Measurements from ENCODE around the gene PLEKHH1. TPM values are rescaled to one million over a fixed set of nuclear protein-coding genes. Genes with fewer than 3 reads are reported as not detected.

Gene PLEKHH1
- total RNA-seq, 2 donors from 2014 or later, result 59.9 to 61.1 TPM

GRCh38 chr14:67510836-67511235 lies 22.3 kb upstream of the PLEKHH1 start:
- Histone ChIP-seq H3K4me1 (ENCODE audit: control insufficient read depth, insufficient read depth, low read length) (peaks cover 3% of the 10 kb centered on the region), H3K36me3 (ENCODE audit: control insufficient read depth, insufficient read depth, low read length) (no peaks in the 10 kb centered on the region), H3K4me3 (ENCODE audit: low read length) (no peak overlapping the region), H3K27ac (ENCODE audit: low read depth, low read length) (no peak overlapping the region), H3K9ac (ENCODE audit: extremely low read depth, low read length, poor library complexity, severe bottlenecking) (no peak overlapping the region), H3K27me3 (ENCODE audit: control insufficient read depth, insufficient read depth, low read length, poor library complexity, severe bottlenecking) (peaks cover 47% of the 10 kb centered on the region), H3K9me3 (ENCODE audit: control insufficient read depth, low read length) (no peaks in the 10 kb centered on the region)
- Mint-ChIP-seq H3K36me3 (ENCODE audit: low read depth) (no peaks in the 10 kb centered on the region), H3K27me3 (ENCODE audit: insufficient read depth) (peaks cover 39% of the 10 kb centered on the region), H3K4me1 (peaks cover 2% of the 10 kb centered on the region), H3K4me3 (no peak overlapping the region), H3K27ac (no peak overlapping the region), H3K9me3 (no peaks in the 10 kb centered on the region)
- DNase-seq, result no peak
- no peak for TF ChIP-seq CTCF (conservative IDR thresholded peaks at IDR 0.05)
- WGBS, 2 experiments (ENCODE audit: insufficient coverage in 1 of 2, insufficient read length in 1 of 2), result 83 to 91% methylated on average over 3 of the region's 3 CpGs

- Mint-ChIP-seq H3K27me3 (ENCODE audit: insufficient read depth) (peaks cover 56% of the 10 kb centered on the region), H3K36me3 (ENCODE audit: low read depth) (no peaks in the 10 kb centered on the region), H3K4me1 (peaks cover 2% of the 10 kb centered on the region), H3K27ac (no peak overlapping the region), H3K4me3 (no peak overlapping the region), H3K9me3 (no peaks in the 10 kb centered on the region)
- no peak for TF ChIP-seq CTCF (conservative IDR thresholded peaks at IDR 0.05)
- Histone ChIP-seq H3K4me3 (ENCODE audit: low read length) (no peak overlapping the region), H3K27ac (ENCODE audit: low read depth, low read length) (no peak overlapping the region), H3K9me3 (ENCODE audit: control insufficient read depth, low read length) (no peaks in the 10 kb centered on the region), H3K27me3 (ENCODE audit: control insufficient read depth, insufficient read depth, low read length, poor library complexity, severe bottlenecking) (peaks cover 64% of the 10 kb centered on the region), H3K9ac (ENCODE audit: extremely low read depth, low read length, poor library complexity, severe bottlenecking) (no peak overlapping the region), H3K36me3 (ENCODE audit: control insufficient read depth, insufficient read depth, low read length) (no peaks in the 10 kb centered on the region), H3K4me1 (ENCODE audit: control insufficient read depth, insufficient read depth, low read length) (peaks cover 3% of the 10 kb centered on the region)
- 81 to 94% methylated on average over 7 to 8 of the region's 8 CpGs for WGBS, 2 experiments (ENCODE audit: insufficient coverage in 1 of 2, insufficient read length in 1 of 2)
- no peak for DNase-seq
Measured at GRCh38 chr14:67512463-67513310, 20.4 kb upstream of the PLEKHH1 start.

- H3K4me1 ChIP-seq (ENCODE audit: control insufficient read depth, insufficient read depth, low read length), result peaks cover 3% of the 10 kb centered on the region
- H3K4me3 ChIP-seq (ENCODE audit: low read length), result no peak overlapping the region
- peaks cover 74% of the 10 kb centered on the region for H3K27me3 ChIP-seq (ENCODE audit: control insufficient read depth, insufficient read depth, low read length, poor library complexity, severe bottlenecking)
- H3K9me3 Mint-ChIP-seq, result no peaks in the 10 kb centered on the region
- H3K4me3 Mint-ChIP-seq, result peak overlapping the region; percentile 62
- H3K36me3 Mint-ChIP-seq (ENCODE audit: low read depth), result no peaks in the 10 kb centered on the region
- no peak for DNase-seq
- H3K36me3 ChIP-seq (ENCODE audit: control insufficient read depth, insufficient read depth, low read length), result no peaks in the 10 kb centered on the region
- peaks cover 2% of the 10 kb centered on the region for H3K4me1 Mint-ChIP-seq
- WGBS, 2 experiments (ENCODE audit: insufficient coverage in 1 of 2, insufficient read length in 1 of 2), result 83 to 97% methylated on average over 1 of the region's 1 CpG
- H3K27me3 Mint-ChIP-seq (ENCODE audit: insufficient read depth), result peaks cover 63% of the 10 kb centered on the region
- H3K9ac ChIP-seq (ENCODE audit: extremely low read depth, low read length, poor library complexity, severe bottlenecking), result no peak overlapping the region
- TF ChIP-seq CTCF (conservative IDR thresholded peaks at IDR 0.05), result no peak
- no peak overlapping the region for H3K27ac ChIP-seq (ENCODE audit: low read depth, low read length)
- no peaks in the 10 kb centered on the region for H3K9me3 ChIP-seq (ENCODE audit: control insufficient read depth, low read length)
- no peak overlapping the region for H3K27ac Mint-ChIP-seq
Measured at GRCh38 chr14:67513631-67514108, 19.4 kb upstream of the PLEKHH1 start.
